ENCODE data around the gene OOSP4A.

The OOSP4A gene

DNA sequence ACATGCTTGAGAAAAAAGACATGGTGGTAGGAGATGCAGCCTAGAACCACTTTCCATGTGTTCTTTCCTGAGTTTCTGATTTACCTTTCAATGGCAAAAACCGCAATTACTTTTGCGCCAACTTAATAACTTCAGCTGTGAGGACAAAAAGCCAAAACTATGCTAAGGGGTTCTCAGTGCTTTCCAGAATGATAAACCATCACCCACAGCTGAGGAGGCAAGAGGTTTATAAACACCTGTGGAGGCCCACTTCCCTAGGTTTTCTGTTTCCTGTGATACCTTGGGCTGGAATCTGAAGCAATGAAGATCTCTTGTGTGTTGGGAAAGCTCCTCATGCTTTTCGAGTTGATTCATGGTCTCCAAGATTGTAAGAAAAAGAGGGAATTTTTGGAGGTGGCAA, at the start of gene OOSP4A:
Gene OOSP4A (plus strand): TSS at position 301 of the 400 bp plus-strand sequence. CDS start 0 bp downstream, at position 301.
- DNase-seq, result no peak
- Histone ChIP-seq H3K36me3 (no peaks in the 10 kb centered on the region), H3K9me3 (no peaks in the 10 kb centered on the region), H3K27me3 (no peaks in the 10 kb centered on the region), H3K4me1 (no peaks in the 10 kb centered on the region), H3K4me3 (no peak within 1 kb of the TSS), H3K27ac (no peak within 1 kb of the TSS)
- intact Hi-C loops (cut with DNase I; ENCODE audit: low total_unique reads), result no loop called here
- TF ChIP-seq CTCF (IDR thresholded peaks at IDR 0.05), result no peak

- H3K9me3 ChIP-seq, result peaks cover 0 to 16% (median 11%) of the 10 kb centered on the region in 3 donors
- TF ChIP-seq CTCF (IDR thresholded peaks at IDR 0.05), result no peak
- no peak for DNase-seq
- H3K27ac ChIP-seq, result no peak overlapping the region
- H3K4me1 ChIP-seq, result no peaks in the 10 kb centered on the region
- intact Hi-C loops (cut with DNase I; ENCODE audit: low total_unique reads), result no loop called here
- H3K27me3 ChIP-seq, result no peaks in the 10 kb centered on the region
- H3K4me3 ChIP-seq, result no peak overlapping the region
- H3K36me3 ChIP-seq, result no peaks in the 10 kb centered on the region
Measured at GRCh38 chr11:59918480-59918879, 45.4 kb upstream of the OOSP4A start.

GRCh38 chr11:59918987-59919589, 44.7 kb upstream of the OOSP4A start:
- Histone ChIP-seq H3K27ac (no peak overlapping the region), H3K27me3 (no peaks in the 10 kb centered on the region), H3K4me1 (no peaks in the 10 kb centered on the region), H3K36me3 (no peaks in the 10 kb centered on the region), H3K4me3 (no peak overlapping the region), H3K9me3 (peaks cover 0 to 22% (median 17%) of the 10 kb centered on the region in 3 donors)
- TF ChIP-seq CTCF (IDR thresholded peaks at IDR 0.05), result no peak
- peak in 1 of 2 donors; percentile 23 for DNase-seq
- intact Hi-C loops (cut with DNase I; ENCODE audit: low total_unique reads), result no loop called here

DNA sequence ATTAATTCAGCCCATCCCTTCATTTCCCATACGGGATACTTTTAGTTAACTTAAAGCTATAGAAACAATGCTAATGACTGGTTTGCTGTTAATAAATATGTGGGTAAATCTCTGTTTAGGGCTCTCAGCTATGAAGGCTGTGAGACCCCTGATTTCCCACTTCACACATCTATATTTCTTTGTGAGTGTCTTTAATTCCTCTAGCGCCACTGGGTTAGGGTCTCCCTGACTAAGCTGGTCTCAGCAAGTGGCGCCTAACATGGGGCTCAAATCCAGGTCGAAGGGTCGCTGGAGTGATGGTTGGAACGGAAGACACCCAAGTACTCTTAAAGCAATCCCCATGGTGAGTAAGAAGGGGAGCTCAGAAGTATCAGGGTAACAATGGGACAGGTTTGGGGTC, 40.0 kb upstream of the OOSP4A start:
- no peak overlapping the region for H3K4me3 ChIP-seq
- H3K9me3 ChIP-seq, result peaks cover 2 to 35% (median 28%) of the 10 kb centered on the region in 3 donors
- TF ChIP-seq CTCF (IDR thresholded peaks at IDR 0.05), result no peak
- DNase-seq, result no peak
- no peaks in the 10 kb centered on the region for H3K27me3 ChIP-seq
- H3K36me3 ChIP-seq, result no peaks in the 10 kb centered on the region
- H3K4me1 ChIP-seq, result no peaks in the 10 kb centered on the region
- no peak overlapping the region for H3K27ac ChIP-seq
- intact Hi-C loops (cut with DNase I; ENCODE audit: low total_unique reads), result no loop called here

DNA sequence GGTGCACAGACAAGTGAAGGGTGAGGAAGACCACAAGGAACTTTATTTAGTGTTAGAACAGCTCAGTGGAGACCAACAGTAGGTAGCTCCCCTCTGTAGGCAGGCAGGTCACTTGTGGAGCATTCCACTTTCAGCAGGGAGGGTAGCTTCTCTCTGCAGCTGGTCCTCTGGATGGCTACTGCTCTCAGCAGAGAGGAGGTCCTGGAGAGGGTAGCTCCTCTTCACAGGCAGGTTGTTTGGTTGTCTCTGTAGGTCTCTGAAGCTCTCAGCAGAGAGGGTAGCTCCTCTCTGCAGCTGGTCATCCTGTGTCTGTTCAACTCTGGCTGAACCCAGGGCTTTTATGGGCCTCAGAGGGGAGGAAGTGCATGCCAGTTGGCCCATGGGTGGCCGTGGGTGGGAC, 32.1 kb upstream of the OOSP4A start:
- Histone ChIP-seq H3K27me3 (no peaks in the 10 kb centered on the region), H3K27ac (no peak overlapping the region), H3K4me1 (no peaks in the 10 kb centered on the region), H3K36me3 (no peaks in the 10 kb centered on the region), H3K9me3 (peaks cover 0 to 2% (median 0%) of the 10 kb centered on the region in 3 donors), H3K4me3 (no peak overlapping the region)
- intact Hi-C loops (cut with DNase I; ENCODE audit: low total_unique reads), result no loop called here
- DNase-seq, result no peak
- TF ChIP-seq CTCF (IDR thresholded peaks at IDR 0.05), result no peak

DNA sequence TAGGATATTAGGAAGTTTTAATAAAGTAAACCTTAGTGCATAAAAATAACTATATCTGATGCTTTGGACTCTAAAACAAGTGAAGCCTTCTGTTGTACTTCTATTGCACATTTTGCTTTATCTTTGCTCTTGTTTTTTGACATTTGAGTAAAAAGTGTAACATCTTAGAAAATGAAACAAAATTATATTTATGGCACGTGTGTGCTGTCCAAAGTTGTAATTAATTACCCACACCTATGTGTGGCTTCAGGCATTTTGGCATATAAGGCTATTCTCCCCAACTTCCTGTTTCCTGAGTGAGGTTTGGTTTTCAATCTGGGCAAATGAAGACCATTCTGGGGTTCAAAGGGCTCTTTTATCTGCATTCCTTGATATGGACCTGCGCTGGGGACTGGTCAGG, 25.7 kb upstream of the OOSP4A start, which contains the start of gene OOSP1:
Gene OOSP1 (plus strand): TSS at position 301 of the 400 bp plus-strand sequence. CDS start 23 bp downstream, at position 324.
- H3K36me3 ChIP-seq, result no peaks in the 10 kb centered on the region
- no peak within 1 kb of the TSS for H3K4me3 ChIP-seq
- TF ChIP-seq CTCF (IDR thresholded peaks at IDR 0.05), result no peak
- DNase-seq, result no peak
- no peaks in the 10 kb centered on the region for H3K9me3 ChIP-seq
- H3K27ac ChIP-seq, result no peak within 1 kb of the TSS
- H3K27me3 ChIP-seq, result no peaks in the 10 kb centered on the region
- intact Hi-C loops (cut with DNase I; ENCODE audit: low total_unique reads), result no loop called here
- H3K4me1 ChIP-seq, result no peaks in the 10 kb centered on the region
